HG02610 (cell line): ENCODE measurements around the gene PF4V1.

Experiments used
- ATAC-seq: cut with Tn5 transposase; IDR thresholded peaks from one replicate; pipeline ENCODE4 v1.9.1; 2021; ENCODE audit warnings: mild to moderate bottlenecking, moderate library complexity; ENCODE audit not compliant: unreplicated experiment

PF4V1 gene

GRCh38 chr4:73902038-73902637 is 49.0 kb downstream of the PF4V1 start:
- no peak for ATAC-seq

- no peak for ATAC-seq
Observed at GRCh38 chr4:73902817-73903547, 49.9 kb downstream of the PF4V1 start.
